GM12874 (cell line): Measurements from ENCODE around the gene GZMH.

ENCODE experiments used
- TF ChIP-seq, protein P1 (sequence below): IDR thresholded peaks from 2 replicates; pipeline ENCODE4 v1.5.1; 2011; ENCODE audit warnings: low read depth, mild to moderate bottlenecking, control low read depth, low read length, moderate library complexity; ENCODE audit not compliant: insufficient read depth

The GZMH gene

GRCh38 chr14:24631749-24632335 lies 22.4 kb upstream of the GZMH start:
- TF ChIP-seq, protein P1, sequence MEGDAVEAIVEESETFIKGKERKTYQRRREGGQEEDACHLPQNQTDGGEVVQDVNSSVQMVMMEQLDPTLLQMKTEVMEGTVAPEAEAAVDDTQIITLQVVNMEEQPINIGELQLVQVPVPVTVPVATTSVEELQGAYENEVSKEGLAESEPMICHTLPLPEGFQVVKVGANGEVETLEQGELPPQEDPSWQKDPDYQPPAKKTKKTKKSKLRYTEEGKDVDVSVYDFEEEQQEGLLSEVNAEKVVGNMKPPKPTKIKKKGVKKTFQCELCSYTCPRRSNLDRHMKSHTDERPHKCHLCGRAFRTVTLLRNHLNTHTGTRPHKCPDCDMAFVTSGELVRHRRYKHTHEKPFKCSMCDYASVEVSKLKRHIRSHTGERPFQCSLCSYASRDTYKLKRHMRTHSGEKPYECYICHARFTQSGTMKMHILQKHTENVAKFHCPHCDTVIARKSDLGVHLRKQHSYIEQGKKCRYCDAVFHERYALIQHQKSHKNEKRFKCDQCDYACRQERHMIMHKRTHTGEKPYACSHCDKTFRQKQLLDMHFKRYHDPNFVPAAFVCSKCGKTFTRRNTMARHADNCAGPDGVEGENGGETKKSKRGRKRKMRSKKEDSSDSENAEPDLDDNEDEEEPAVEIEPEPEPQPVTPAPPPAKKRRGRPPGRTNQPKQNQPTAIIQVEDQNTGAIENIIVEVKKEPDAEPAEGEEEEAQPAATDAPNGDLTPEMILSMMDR = no peak

- TF ChIP-seq, protein P1 = no peak
Observed at GRCh38 chr14:24630872-24631477, 21.5 kb upstream of the GZMH start.

DNA sequence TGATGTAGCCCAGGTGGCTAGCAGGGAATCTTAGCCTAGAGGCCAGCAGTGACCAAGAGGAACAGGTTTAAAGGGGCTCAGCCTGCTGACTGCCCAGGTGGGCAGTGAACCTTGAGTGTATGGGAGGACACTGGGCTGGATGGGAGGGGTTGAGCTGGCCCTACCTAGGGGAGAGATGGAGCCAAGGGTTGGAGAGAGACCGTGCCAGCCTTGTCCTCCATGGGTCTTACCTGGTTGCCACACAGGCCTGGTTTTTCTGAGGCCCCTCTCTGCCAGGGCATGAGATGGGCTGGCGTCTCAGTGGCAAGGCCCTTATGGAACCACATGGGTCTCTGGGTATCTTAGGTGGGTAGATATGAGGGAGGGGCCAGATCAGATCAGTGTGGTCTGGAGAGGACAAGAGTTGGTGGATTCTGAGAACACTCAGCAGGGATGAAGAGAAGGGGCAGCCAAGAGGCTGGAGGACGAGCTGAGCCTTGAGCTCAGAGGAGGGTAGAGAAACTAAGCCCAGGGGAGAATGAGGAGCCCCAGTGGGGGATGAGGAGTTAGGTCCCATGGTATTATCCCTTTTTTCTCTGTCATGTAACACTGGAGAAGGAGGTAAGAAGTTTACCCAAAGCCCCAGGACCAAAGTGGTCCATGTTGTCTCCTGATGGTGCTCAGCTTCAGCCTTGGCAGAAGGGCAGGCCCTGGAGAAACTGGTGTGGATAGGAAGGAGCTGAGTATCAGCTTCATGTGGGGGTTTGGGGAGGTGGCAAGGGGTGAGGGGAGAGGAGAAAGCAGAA lies 20.8 kb upstream of the GZMH start:
- TF ChIP-seq, protein P1 = no peak

DNA sequence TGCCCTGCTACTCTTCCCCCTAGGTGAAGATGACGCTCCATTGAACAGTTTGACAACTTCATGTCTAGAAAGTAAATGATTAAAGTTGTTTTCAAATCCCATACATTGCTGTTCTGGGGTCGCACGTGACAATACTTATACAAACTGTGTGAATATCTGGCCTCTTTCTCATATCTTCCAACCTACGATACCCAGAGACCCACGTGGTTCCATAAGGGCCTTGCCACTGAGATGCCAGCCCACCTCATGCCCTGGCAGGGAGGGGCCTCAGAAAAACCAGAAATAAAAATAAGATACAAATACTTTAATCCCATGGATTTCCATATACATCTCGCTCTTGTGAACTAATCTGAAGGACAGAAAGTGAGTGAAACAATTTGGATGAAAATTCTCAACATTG lies 20.0 kb upstream of the GZMH start:
- TF ChIP-seq, protein P1 = no peak

DNA sequence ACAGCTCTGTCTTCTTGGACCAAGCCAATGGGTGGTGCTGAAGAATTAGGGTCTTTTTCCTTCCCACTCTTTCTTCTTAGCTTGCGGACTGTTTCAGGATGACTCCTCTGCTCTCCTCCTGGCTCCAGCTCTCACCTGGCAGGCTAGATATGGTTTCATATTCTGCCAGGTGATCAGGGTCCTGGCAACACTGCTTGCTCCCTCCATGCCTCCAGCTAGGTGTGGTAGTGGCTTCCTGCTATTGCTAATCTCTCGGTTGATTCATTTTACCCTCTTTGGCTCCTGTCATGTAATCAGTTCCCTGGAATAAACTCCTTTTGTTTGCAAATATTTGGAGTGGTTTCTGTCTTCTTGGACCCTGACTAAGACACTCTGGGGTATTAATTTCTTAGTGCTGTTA lies 4.3 kb upstream of the GZMH start:
- TF ChIP-seq, protein P1 = no peak

DNA sequence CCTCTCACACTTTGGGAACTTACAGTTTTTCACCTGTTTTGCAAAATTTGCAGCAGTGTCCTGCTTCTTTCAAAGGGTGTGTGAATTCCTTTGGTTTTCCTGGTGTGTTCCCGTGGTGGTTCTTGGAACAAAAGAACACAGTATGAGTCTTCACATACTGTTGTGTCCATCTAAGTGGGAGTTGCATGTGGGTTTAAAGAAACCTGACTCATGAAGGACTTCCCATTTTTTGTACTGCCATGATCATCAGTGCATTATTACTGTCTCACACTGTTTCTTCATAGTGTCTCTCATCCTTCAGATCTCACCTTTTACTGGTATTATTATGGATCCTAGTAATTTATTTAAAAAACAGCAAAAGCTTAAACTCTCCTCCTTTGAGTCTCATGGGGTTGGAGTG lies 3.8 kb upstream of the GZMH start:
- TF ChIP-seq, protein P1 = no peak

DNA sequence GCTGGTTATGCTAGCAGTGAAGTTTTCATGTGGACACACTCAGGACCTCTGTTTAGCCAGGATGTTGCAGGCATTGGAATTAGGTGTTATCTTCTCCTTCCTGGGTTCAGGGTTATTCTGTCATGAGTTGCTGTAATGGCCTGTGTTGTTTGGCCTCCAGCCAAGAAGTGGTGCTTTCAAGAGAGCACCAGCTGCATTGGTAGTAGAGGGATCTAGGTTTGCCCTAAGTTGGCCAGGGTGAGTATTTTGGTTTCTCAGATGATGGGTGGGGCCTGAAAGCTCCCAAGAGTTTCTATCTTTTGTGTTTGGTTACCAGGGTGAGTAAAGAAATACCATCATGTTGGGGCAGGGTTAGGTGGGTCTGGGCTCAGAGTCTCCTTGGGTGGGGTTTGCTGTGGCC lies 2.7 kb upstream of the GZMH start:
- TF ChIP-seq, protein P1 = no peak
